Measurements from ENCODE around the gene LRRIQ3. TPM values are rescaled to one million over a fixed set of nuclear protein-coding genes. Genes with fewer than 3 reads are reported as not detected.

Gene LRRIQ3
- total RNA-seq, 1 experiment from 2014 or later = 0.26 TPM

DNA sequence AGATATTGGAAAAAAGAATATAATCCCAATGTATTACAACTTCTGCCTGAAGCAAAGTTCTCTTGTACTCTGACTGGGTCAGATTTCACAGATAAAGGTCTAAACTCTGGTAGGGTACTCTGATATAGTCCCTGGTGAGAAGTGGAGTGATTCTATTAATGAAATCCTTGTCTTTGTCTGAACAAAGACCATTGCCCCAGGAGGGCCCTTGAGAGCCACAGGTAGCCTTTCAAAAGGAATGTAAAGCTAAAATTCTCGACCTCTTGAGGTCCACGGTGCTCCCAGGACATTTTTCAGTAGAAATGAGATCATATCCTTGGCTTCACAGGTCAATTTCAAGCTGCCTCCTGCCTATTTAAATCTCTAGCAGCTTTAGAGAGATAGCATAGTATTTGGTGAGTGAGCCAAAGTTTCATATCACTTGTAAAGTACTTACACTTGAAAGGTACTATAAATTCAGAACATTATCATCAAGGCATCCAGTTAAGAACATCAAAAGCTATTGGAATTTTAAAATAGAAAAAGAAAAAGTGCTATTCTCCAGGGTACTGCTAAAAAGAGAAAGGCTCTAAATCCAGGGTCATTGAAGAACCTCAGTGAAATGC, 47.3 kb upstream of the LRRIQ3 start:
- H2BK12ac ChIP-seq (ENCODE audit: insufficient read length, low read depth, low read length) = no peak overlapping the region
- no peaks in the 10 kb centered on the region; the same call in 1 of the 2 replicates for H3K27me3 ChIP-seq (ENCODE audit: insufficient read depth, low read length)
- H2BK15ac ChIP-seq (ENCODE audit: low read depth, low read length) = no peak overlapping the region
- no peak overlapping the region for H3K23ac ChIP-seq (ENCODE audit: insufficient read length, low read depth, low read length)
- H3K9ac ChIP-seq (ENCODE audit: extremely low read depth, insufficient read length, low read length) = no peak overlapping the region
- H3K9me3 ChIP-seq (ENCODE audit: control insufficient read depth, low read depth, low read length) = no peaks in the 10 kb centered on the region
- peak overlapping the region in 1 of 2 experiments; percentile 32; a peak in 1 of 5 replicates for H3K4me3 Mint-ChIP-seq
- no peak overlapping the region for H2AFZ ChIP-seq (ENCODE audit: low read length)
- DNase-seq = peak; percentile 65
- H3K4me1 Mint-ChIP-seq = peaks cover 23 to 24% of the 10 kb centered on the region in 2 experiments
- no peak overlapping the region for H3K4ac ChIP-seq (ENCODE audit: low read depth, low read length)
- H3K27me3 Mint-ChIP-seq (ENCODE audit: low read depth) = peaks cover 75% of the 10 kb centered on the region
- no peak overlapping the region for H4K91ac ChIP-seq (ENCODE audit: insufficient read length, low read depth, low read length)
- no peak overlapping the region for H3K27ac ChIP-seq (ENCODE audit: insufficient read length, low read depth, low read length)
- no peak overlapping the region for H4K5ac ChIP-seq (ENCODE audit: insufficient read length, low read depth, low read length)
- H4K8ac ChIP-seq (replicated peaks; ENCODE audit: insufficient read length, low read depth, low read length) = no peak overlapping the region
- no peak overlapping the region for H3K4me2 ChIP-seq (ENCODE audit: insufficient read depth, insufficient read length, low read length)
- WGBS (ENCODE audit: extremely low coverage, insufficient read length, low lambda C conversion rate) = no CpG with 5 or more reads among the region's 2 CpGs
- peaks cover 14 to 15% of the 10 kb centered on the region in 2 experiments for H3K9me3 Mint-ChIP-seq
- H2BK5ac ChIP-seq (ENCODE audit: insufficient read length, low read length) = no peak overlapping the region
- no peaks in the 10 kb centered on the region for H3K23me2 ChIP-seq (ENCODE audit: insufficient read length, low read depth, low read length, poor library complexity, severe bottlenecking)
- H2BK20ac ChIP-seq (ENCODE audit: low read depth, low read length, poor library complexity, severe bottlenecking) = no peak overlapping the region
- H3K36me3 Mint-ChIP-seq (ENCODE audit: insufficient read depth in 1 of 3, low read depth in 3 of 3) = peaks cover 5 to 15% (median 7%) of the 10 kb centered on the region in 3 experiments
- no peak overlapping the region for H3K18ac ChIP-seq (ENCODE audit: insufficient read length, low read depth, low read length)
- no peaks in the 10 kb centered on the region for H3K79me2 ChIP-seq (ENCODE audit: insufficient read depth, low read length)
- no peaks in the 10 kb centered on the region for H4K20me1 ChIP-seq (ENCODE audit: control insufficient read depth, insufficient read depth, insufficient read length)
- no peak overlapping the region for H2AK5ac ChIP-seq (ENCODE audit: insufficient read length, low read length)
- no peak overlapping the region for H3K14ac ChIP-seq (ENCODE audit: insufficient read depth, low read length)
- TF ChIP-seq, protein P1, sequence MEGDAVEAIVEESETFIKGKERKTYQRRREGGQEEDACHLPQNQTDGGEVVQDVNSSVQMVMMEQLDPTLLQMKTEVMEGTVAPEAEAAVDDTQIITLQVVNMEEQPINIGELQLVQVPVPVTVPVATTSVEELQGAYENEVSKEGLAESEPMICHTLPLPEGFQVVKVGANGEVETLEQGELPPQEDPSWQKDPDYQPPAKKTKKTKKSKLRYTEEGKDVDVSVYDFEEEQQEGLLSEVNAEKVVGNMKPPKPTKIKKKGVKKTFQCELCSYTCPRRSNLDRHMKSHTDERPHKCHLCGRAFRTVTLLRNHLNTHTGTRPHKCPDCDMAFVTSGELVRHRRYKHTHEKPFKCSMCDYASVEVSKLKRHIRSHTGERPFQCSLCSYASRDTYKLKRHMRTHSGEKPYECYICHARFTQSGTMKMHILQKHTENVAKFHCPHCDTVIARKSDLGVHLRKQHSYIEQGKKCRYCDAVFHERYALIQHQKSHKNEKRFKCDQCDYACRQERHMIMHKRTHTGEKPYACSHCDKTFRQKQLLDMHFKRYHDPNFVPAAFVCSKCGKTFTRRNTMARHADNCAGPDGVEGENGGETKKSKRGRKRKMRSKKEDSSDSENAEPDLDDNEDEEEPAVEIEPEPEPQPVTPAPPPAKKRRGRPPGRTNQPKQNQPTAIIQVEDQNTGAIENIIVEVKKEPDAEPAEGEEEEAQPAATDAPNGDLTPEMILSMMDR (conservative IDR thresholded peaks at IDR 0.05) = no peak
- no peak overlapping the region for H3K27ac Mint-ChIP-seq
- H3K56ac ChIP-seq (ENCODE audit: insufficient read length, low read depth, low read length) = no peak overlapping the region
- no peak overlapping the region for H2BK120ac ChIP-seq (ENCODE audit: low read depth, low read length, poor library complexity, severe bottlenecking)
- H3T11ph ChIP-seq (ENCODE audit: low read length) = no peak overlapping the region
- no peaks in the 10 kb centered on the region for H3K4me1 ChIP-seq (ENCODE audit: insufficient read depth, low read length)
- no peaks in the 10 kb centered on the region for H3K79me1 ChIP-seq (ENCODE audit: insufficient read depth, low read depth, low read length, poor library complexity, severe bottlenecking)

Measured in H9 (cell line).